Prostate gland (tissue), 2 donors: ENCODE measurements around the gene POU6F2. TPM values are rescaled to one million over a fixed set of nuclear protein-coding genes. Genes with fewer than 3 reads are reported as not detected.

Source experiments
- DNase-seq: peaks from one replicate; pipeline ENCODE4 v3.0.0-alpha.2; 2019; ENCODE audit warnings: low spot score
- H3K27ac ChIP-seq, 2 donors: fragments of 200-600 bp; sonication (generic); 2 replicates each; pipeline ENCODE4 v1.5.1; 2017 to 2019
- H3K27me3 ChIP-seq: fragments of 200-600 bp; sonication (generic); replicated peaks from 2 replicates; pipeline ENCODE4 v1.5.1; 2019; ENCODE audit not compliant: insufficient read depth
- H3K36me3 ChIP-seq, 2 donors: fragments of 200-600 bp; sonication (generic); 1 replicate in 1 of 2; 2 replicates in 1 of 2; pipeline versions ENCODE4 v1.5.1 to v1.8.1; 2017 to 2019
- H3K4me1 ChIP-seq: fragments of 200-600 bp; sonication (generic); replicated peaks from 2 replicates; pipeline ENCODE4 v1.5.1; 2019
- H3K4me3 ChIP-seq, 2 donors: fragments of 200-600 bp; sonication (generic); 2 replicates each; pipeline ENCODE4 v1.5.1; 2017 to 2019
- H3K9me3 ChIP-seq: fragments of 200-600 bp; sonication (generic); 2 replicates; pipeline ENCODE4 v1.5.1; 2017
- CTCF ChIP-seq, 4 experiments: fragments of 200-600 bp in 2 of 4; fragments of 450-650 bp in 2 of 4; sonication (generic) in 2 of 4; IDR thresholded peaks; 1 replicate in 3 of 4; 2 replicates in 1 of 4; pipeline ENCODE4 v1.5.1; 2016 to 2019; ENCODE audit warnings: antibody characterized with exemption in 4 of 4, mild to moderate bottlenecking in 2 of 4, moderate library complexity in 2 of 4
- POLR2A ChIP-seq: fragments of 450-650 bp; IDR thresholded peaks from one replicate; pipeline ENCODE4 v1.6.1; 2016; ENCODE audit warnings: antibody characterized with exemption, mild to moderate bottlenecking
- POLR2AphosphoS5 ChIP-seq: sonication (generic); formaldehyde crosslinking; IDR thresholded peaks from one replicate; pipeline ENCODE4 v1.6.1; 2017; ENCODE audit warnings: antibody characterized with exemption
- WGBS: methylation state at CpG from one replicate; pipeline ENCODE4 v1.1.5; 2018; 5-methylcytosine and 5-hydroxymethylcytosine counted together
- intact Hi-C: fragments of 100-400 bp; cut with DNase I; formaldehyde crosslinking; loops from one replicate; pipeline ENCODE4 v1.14.2; 2022
- total RNA-seq, 2 donors: library from RNA; depleted of rRNA; stranded (reverse); fragments of >200 nt; gene quantifications; one replicate each; pipeline ENCODE4 v1.1.0, GENCODE V29; 2016

Gene POU6F2
- total RNA-seq, 2 donors from 2014 or later, result 2.4 TPM; not detected in 1

- intact Hi-C loops, result no loop called here
- H3K4me1 ChIP-seq, result no peaks in the 10 kb centered on the region
- H3K27ac ChIP-seq, result no peak overlapping the region
- DNase-seq, result no peak
- TF ChIP-seq POLR2AphosphoS5, result no peak
- no peak for TF ChIP-seq POLR2A
- TF ChIP-seq CTCF (IDR thresholded peaks at IDR 0.05), result no peak
- H3K36me3 ChIP-seq, result no peaks in the 10 kb centered on the region
- no peaks in the 10 kb centered on the region for H3K9me3 ChIP-seq
- H3K27me3 ChIP-seq, result no peaks in the 10 kb centered on the region
- 46% methylated on average over 6 of the region's 6 CpGs for WGBS
- no peak overlapping the region for H3K4me3 ChIP-seq
Measured at GRCh38 chr7:39017369-39017915, 39.7 kb downstream of the POU6F2 start.

DNA sequence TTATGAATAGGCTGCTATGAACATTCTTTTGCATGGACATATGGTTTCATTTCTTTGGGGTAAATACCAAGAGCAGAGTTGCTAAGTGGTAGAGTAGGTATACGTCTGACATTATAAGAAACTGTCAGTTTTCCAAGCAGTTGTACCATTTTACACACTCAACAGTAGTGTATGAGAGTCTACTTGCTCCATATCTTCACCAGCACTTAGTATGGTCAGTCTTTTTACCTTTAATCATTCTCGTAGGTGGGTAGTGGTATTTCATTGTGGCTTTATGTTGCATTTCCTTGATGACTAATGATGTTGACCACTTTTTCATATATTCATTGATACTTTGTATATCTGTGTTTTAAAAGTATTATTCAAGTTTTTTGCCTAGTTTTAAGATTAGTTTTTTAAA is 45.1 kb downstream of the POU6F2 start:
- Histone ChIP-seq H3K9me3 (no peaks in the 10 kb centered on the region), H3K27ac (no peak overlapping the region), H3K4me3 (no peak overlapping the region), H3K27me3 (no peaks in the 10 kb centered on the region), H3K36me3 (no peaks in the 10 kb centered on the region), H3K4me1 (no peaks in the 10 kb centered on the region)
- no peak for TF ChIP-seq CTCF (IDR thresholded peaks at IDR 0.05)
- TF ChIP-seq POLR2AphosphoS5, result no peak
- no peak for TF ChIP-seq POLR2A
- WGBS, result 96% methylated on average over 2 of the region's 2 CpGs
- intact Hi-C loops, result no loop called here
- DNase-seq, result no peak

- no peaks in the 10 kb centered on the region for H3K9me3 ChIP-seq
- WGBS, result 27% methylated on average over 4 of the region's 4 CpGs
- intact Hi-C loops, result no loop called here
- H3K4me1 ChIP-seq, result no peaks in the 10 kb centered on the region
- no peaks in the 10 kb centered on the region for H3K27me3 ChIP-seq
- no peak overlapping the region for H3K4me3 ChIP-seq
- DNase-seq, result no peak
- no peak overlapping the region for H3K27ac ChIP-seq
- no peaks in the 10 kb centered on the region for H3K36me3 ChIP-seq
- TF ChIP-seq POLR2A (no peak), CTCF (IDR thresholded peaks at IDR 0.05) (no peak), POLR2AphosphoS5 (no peak)
Measured at GRCh38 chr7:39027491-39027890, 49.8 kb downstream of the POU6F2 start.

DNA sequence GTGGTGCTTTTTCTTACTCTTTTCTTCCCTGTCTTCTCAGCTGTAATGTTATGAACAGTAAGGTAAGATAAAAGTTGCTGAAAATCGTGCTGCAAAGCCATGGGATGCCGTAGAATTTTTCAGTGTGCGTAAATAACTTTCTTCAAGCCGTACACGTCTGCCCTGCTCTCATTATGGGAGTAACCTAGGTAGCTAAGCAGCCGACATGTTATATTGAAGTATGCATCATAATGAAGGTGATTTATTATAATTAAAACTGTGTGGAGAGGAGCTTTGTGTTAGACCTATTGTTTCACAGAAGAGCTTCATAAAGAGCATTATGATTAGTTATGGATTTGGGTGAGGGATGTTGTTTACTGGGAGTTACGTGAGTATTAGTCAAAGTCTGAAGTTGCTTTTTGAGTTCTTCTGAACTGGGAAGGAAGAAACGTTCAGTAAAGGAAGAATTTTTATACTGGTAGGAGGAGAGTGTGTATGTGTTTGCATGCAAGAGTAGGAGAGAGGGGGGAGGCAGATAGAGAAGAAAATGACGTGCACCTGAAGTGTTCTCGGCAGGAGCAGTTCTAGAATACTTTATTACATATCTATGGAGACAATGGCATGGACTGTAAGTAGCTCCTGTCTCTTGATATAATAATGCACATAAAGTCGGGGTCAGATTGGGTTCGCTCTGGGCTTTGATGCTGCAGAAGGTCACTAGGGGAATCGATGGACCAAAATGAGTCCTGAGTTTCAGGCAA is 56.3 kb downstream of the POU6F2 start:
- no peak for DNase-seq
- Histone ChIP-seq H3K4me1 (no peaks in the 10 kb centered on the region), H3K4me3 (no peak overlapping the region), H3K27ac (no peak overlapping the region), H3K9me3 (no peaks in the 10 kb centered on the region), H3K27me3 (no peaks in the 10 kb centered on the region), H3K36me3 (no peaks in the 10 kb centered on the region)
- 70% methylated on average over 13 of the region's 13 CpGs for WGBS
- TF ChIP-seq CTCF (IDR thresholded peaks at IDR 0.05) (no peak), POLR2A (no peak), POLR2AphosphoS5 (no peak)
- intact Hi-C loops, result no loop called here

DNA sequence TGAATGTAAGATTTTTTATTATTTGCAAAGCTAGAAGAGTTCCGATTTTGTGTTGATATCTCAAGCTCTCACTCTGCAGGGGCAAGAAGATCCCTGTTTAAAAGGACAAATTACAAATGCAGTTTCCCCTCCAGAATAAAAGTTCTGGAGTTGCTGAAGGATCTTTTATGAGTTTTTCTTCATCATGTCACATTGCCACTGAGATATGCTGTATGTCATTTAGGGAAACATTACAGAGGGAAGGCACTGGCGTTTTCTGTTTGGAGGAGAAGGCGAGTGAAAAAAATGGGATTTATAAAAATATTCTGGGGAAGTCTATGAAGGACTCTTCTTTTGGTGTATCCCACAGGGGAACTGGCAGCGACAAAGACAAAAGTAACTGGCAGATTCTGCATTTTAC is 57.4 kb downstream of the POU6F2 start:
- DNase-seq, result no peak
- intact Hi-C loops, result no loop called here
- TF ChIP-seq CTCF (IDR thresholded peaks at IDR 0.05) (no peak), POLR2A (no peak)
- WGBS, result 49% methylated on average over 4 of the region's 4 CpGs
- Histone ChIP-seq H3K4me3 (no peak overlapping the region), H3K27me3 (no peaks in the 10 kb centered on the region), H3K27ac (no peak overlapping the region), H3K36me3 (no peaks in the 10 kb centered on the region), H3K9me3 (no peaks in the 10 kb centered on the region), H3K4me1 (no peaks in the 10 kb centered on the region)
